KOPT-K1 (cell line): ENCODE measurements around the gene ZNRF1.
"Not testable (repeated sequence)": the region's sequence is repeated elsewhere in the genome, so short reads cannot be mapped to it uniquely, and the experiment has no call there.

Source experiments
- H3K27ac ChIP-seq: fragments of 200-600 bp; sonication (generic); 2 replicates; pipeline ENCODE4 v1.5.1; 2016; ENCODE audit warnings: antibody characterized with exemption, mild to moderate bottlenecking, low read depth, low read length; ENCODE audit not compliant: poor library complexity, severe bottlenecking
- H3K36me3 ChIP-seq: fragments of 200-600 bp; sonication (generic); 2 replicates; pipeline ENCODE4 v1.5.1; 2017; ENCODE audit warnings: antibody characterized with exemption, mild to moderate bottlenecking, low read length, moderate library complexity; ENCODE audit not compliant: insufficient read depth
- H3K9me3 ChIP-seq: fragments of 200-600 bp; sonication (generic); 2 replicates; pipeline ENCODE4 v1.5.1; 2017; ENCODE audit warnings: antibody characterized with exemption, low read length, mild to moderate bottlenecking; ENCODE audit not compliant: insufficient read depth, poor library complexity, severe bottlenecking

ZNRF1 gene

GRCh38 chr16:75083813-75084212 lies 85.0 kb downstream of the ZNRF1 start:
- Histone ChIP-seq H3K27ac (peak overlapping the region; percentile 74), H3K36me3 (peaks cover 28% of the 10 kb centered on the region), H3K9me3 (no peaks in the 10 kb centered on the region)

- peak overlapping the region; percentile 74 for H3K27ac ChIP-seq
- H3K9me3 ChIP-seq, result no peaks in the 10 kb centered on the region
- H3K36me3 ChIP-seq, result peaks cover 26% of the 10 kb centered on the region
These were observed 86.7 kb downstream of the ZNRF1 start for GRCh38 chr16:75085556-75085955.

GRCh38 chr16:75086281-75086680 lies 87.5 kb downstream of the ZNRF1 start:
- Histone ChIP-seq H3K36me3 (peaks cover 26% of the 10 kb centered on the region), H3K9me3 (no peaks in the 10 kb centered on the region), H3K27ac (peak overlapping the region; percentile 74)

- peaks cover 26% of the 10 kb centered on the region for H3K36me3 ChIP-seq
- peak overlapping the region; percentile 74 for H3K27ac ChIP-seq
- no peaks in the 10 kb centered on the region for H3K9me3 ChIP-seq
These were observed 88.0 kb downstream of the ZNRF1 start for GRCh38 chr16:75086688-75087374.

GRCh38 chr16:75087375-75087979 lies 88.7 kb downstream of the ZNRF1 start:
- Histone ChIP-seq H3K36me3 (peaks cover 26% of the 10 kb centered on the region), H3K27ac (peak overlapping the region; percentile 74), H3K9me3 (no peaks in the 10 kb centered on the region)

GRCh38 chr16:75088216-75088615 lies 89.4 kb downstream of the ZNRF1 start:
- Histone ChIP-seq H3K27ac (peak overlapping the region; percentile 74), H3K9me3 (no peaks in the 10 kb centered on the region), H3K36me3 (peaks cover 26% of the 10 kb centered on the region)

- no peaks in the 10 kb centered on the region for H3K9me3 ChIP-seq
- H3K36me3 ChIP-seq, result peaks cover 33% of the 10 kb centered on the region
- H3K27ac ChIP-seq, result peak overlapping the region; percentile 74
These were observed 90.1 kb downstream of the ZNRF1 start for GRCh38 chr16:75088934-75089333.

- Histone ChIP-seq H3K36me3 (peaks cover 37% of the 10 kb centered on the region), H3K9me3 (no peaks in the 10 kb centered on the region)
These were observed 90.8 kb downstream of the ZNRF1 start for GRCh38 chr16:75089486-75090202.

GRCh38 chr16:75090899-75091298 lies 92.1 kb downstream of the ZNRF1 start:
- Histone ChIP-seq H3K27ac (peak overlapping the region; percentile 74), H3K36me3 (peaks cover 46% of the 10 kb centered on the region)
- not testable (repeated sequence) for H3K9me3 ChIP-seq

More at GRCh38 chr16:75089486-75090202, 90.8 kb downstream of the ZNRF1 start:
- H3K27ac ChIP-seq, result peak overlapping the region; percentile 74

GRCh38 chr16:75091619-75092018 lies 92.8 kb downstream of the ZNRF1 start:
- H3K36me3 ChIP-seq, result peaks cover 47% of the 10 kb centered on the region
- not testable (repeated sequence) for H3K27ac ChIP-seq, H3K9me3 ChIP-seq

- Histone ChIP-seq H3K27ac (peak overlapping the region; percentile 90), H3K36me3 (peaks cover 57% of the 10 kb centered on the region), H3K9me3 (no peaks in the 10 kb centered on the region)
These were observed 94.0 kb downstream of the ZNRF1 start for GRCh38 chr16:75092777-75093176.

GRCh38 chr16:75093598-75094540 lies 95.0 kb downstream of the ZNRF1 start:
- H3K9me3 ChIP-seq, result no peaks in the 10 kb centered on the region
- peaks cover 52% of the 10 kb centered on the region for H3K36me3 ChIP-seq
- peak overlapping the region; percentile 90 for H3K27ac ChIP-seq

- H3K36me3 ChIP-seq, result peaks cover 46% of the 10 kb centered on the region
- H3K9me3 ChIP-seq, result no peaks in the 10 kb centered on the region
- H3K27ac ChIP-seq, result peak overlapping the region; percentile 90
These were observed 96.4 kb downstream of the ZNRF1 start for GRCh38 chr16:75095204-75095621.

- Histone ChIP-seq H3K27ac (peak overlapping the region; percentile 90), H3K9me3 (no peaks in the 10 kb centered on the region), H3K36me3 (peaks cover 54% of the 10 kb centered on the region)
These were observed 97.8 kb downstream of the ZNRF1 start for GRCh38 chr16:75096656-75097055.
